ENCODE data around the gene AFDN. TPM values are rescaled to one million over a fixed set of nuclear protein-coding genes. Genes with fewer than 3 reads are reported as not detected.

The AFDN gene
- total RNA-seq, 2 experiments from 2014 or later = 38.7 to 94.6 TPM

GRCh38 chr6:167791091-167791779, 35.5 kb upstream of the AFDN start:
- H3K4me1 Mint-ChIP-seq = no peaks in the 10 kb centered on the region
- CTCF ChIA-PET = no interaction called here
- H3K27ac Mint-ChIP-seq = no peak overlapping the region
- H3K9me3 Mint-ChIP-seq (ENCODE audit: low read depth) = no peaks in the 10 kb centered on the region
- no peak overlapping the region for H3K4me3 Mint-ChIP-seq
- ATAC-seq (no peak), DNase-seq (no peak)
- H3K27me3 Mint-ChIP-seq = peaks cover 30% of the 10 kb centered on the region
- no peaks in the 10 kb centered on the region for H3K36me3 Mint-ChIP-seq

- CTCF ChIA-PET = no interaction called here
- Mint-ChIP-seq H3K27me3 (peaks cover 36% of the 10 kb centered on the region), H3K27ac (no peak overlapping the region), H3K36me3 (no peaks in the 10 kb centered on the region), H3K4me1 (peaks cover 4% of the 10 kb centered on the region), H3K9me3 (ENCODE audit: low read depth) (no peaks in the 10 kb centered on the region), H3K4me3 (no peak overlapping the region)
- DNase-seq (no peak), ATAC-seq (no peak)
Measured at GRCh38 chr6:167791780-167792478, 34.8 kb upstream of the AFDN start.

GRCh38 chr6:167793421-167793820, 33.3 kb upstream of the AFDN start:
- DNase-seq (no peak), ATAC-seq (no peak)
- H3K9me3 Mint-ChIP-seq (ENCODE audit: low read depth) = no peaks in the 10 kb centered on the region
- no peaks in the 10 kb centered on the region for H3K36me3 Mint-ChIP-seq
- CTCF ChIA-PET = no interaction called here
- H3K4me3 Mint-ChIP-seq = no peak overlapping the region
- H3K27me3 Mint-ChIP-seq = peaks cover 49% of the 10 kb centered on the region
- H3K27ac Mint-ChIP-seq = no peak overlapping the region
- peaks cover 8% of the 10 kb centered on the region for H3K4me1 Mint-ChIP-seq

- no peaks in the 10 kb centered on the region for H3K36me3 Mint-ChIP-seq
- H3K4me1 Mint-ChIP-seq = peaks cover 8% of the 10 kb centered on the region
- CTCF ChIA-PET = no interaction called here
- ATAC-seq (no peak), DNase-seq (no peak)
- H3K27ac Mint-ChIP-seq = no peak overlapping the region
- H3K9me3 Mint-ChIP-seq (ENCODE audit: low read depth) = no peaks in the 10 kb centered on the region
- no peak overlapping the region for H3K4me3 Mint-ChIP-seq
- H3K27me3 Mint-ChIP-seq = peaks cover 58% of the 10 kb centered on the region
Measured at GRCh38 chr6:167794161-167795157, 32.3 kb upstream of the AFDN start.

GRCh38 chr6:167795321-167795811, 31.3 kb upstream of the AFDN start:
- no peaks in the 10 kb centered on the region for H3K9me3 Mint-ChIP-seq (ENCODE audit: low read depth)
- peaks cover 8% of the 10 kb centered on the region for H3K4me1 Mint-ChIP-seq
- ATAC-seq (no peak), DNase-seq (no peak)
- CTCF ChIA-PET = no interaction called here
- H3K27me3 Mint-ChIP-seq = peaks cover 58% of the 10 kb centered on the region
- no peaks in the 10 kb centered on the region for H3K36me3 Mint-ChIP-seq
- no peak overlapping the region for H3K4me3 Mint-ChIP-seq
- no peak overlapping the region for H3K27ac Mint-ChIP-seq

GRCh38 chr6:167795874-167796191, 30.9 kb upstream of the AFDN start:
- H3K4me3 Mint-ChIP-seq = no peak overlapping the region
- ATAC-seq (no peak), DNase-seq (no peak)
- H3K27me3 Mint-ChIP-seq = peaks cover 58% of the 10 kb centered on the region
- H3K9me3 Mint-ChIP-seq (ENCODE audit: low read depth) = no peaks in the 10 kb centered on the region
- H3K4me1 Mint-ChIP-seq = peaks cover 8% of the 10 kb centered on the region
- CTCF ChIA-PET = no interaction called here
- H3K36me3 Mint-ChIP-seq = no peaks in the 10 kb centered on the region
- no peak overlapping the region for H3K27ac Mint-ChIP-seq

GRCh38 chr6:167796192-167796981, 30.3 kb upstream of the AFDN start:
- peaks cover 62% of the 10 kb centered on the region for H3K27me3 Mint-ChIP-seq
- H3K27ac Mint-ChIP-seq = no peak overlapping the region
- ATAC-seq (no peak), DNase-seq (no peak)
- CTCF ChIA-PET = no interaction called here
- H3K36me3 Mint-ChIP-seq = no peaks in the 10 kb centered on the region
- H3K9me3 Mint-ChIP-seq (ENCODE audit: low read depth) = no peaks in the 10 kb centered on the region
- H3K4me1 Mint-ChIP-seq = peaks cover 8% of the 10 kb centered on the region
- H3K4me3 Mint-ChIP-seq = peak overlapping the region; percentile 36

- ATAC-seq (no peak), DNase-seq (no peak)
- Mint-ChIP-seq H3K9me3 (ENCODE audit: low read depth) (no peaks in the 10 kb centered on the region), H3K4me3 (peak overlapping the region; percentile 36), H3K4me1 (peaks cover 8% of the 10 kb centered on the region), H3K36me3 (no peaks in the 10 kb centered on the region), H3K27ac (no peak overlapping the region), H3K27me3 (peaks cover 68% of the 10 kb centered on the region)
- CTCF ChIA-PET = no interaction called here
Measured at GRCh38 chr6:167797011-167797471, 29.7 kb upstream of the AFDN start.

GRCh38 chr6:167797476-167798265, 29.0 kb upstream of the AFDN start:
- DNase-seq (no peak), ATAC-seq (no peak)
- Mint-ChIP-seq H3K9me3 (ENCODE audit: low read depth) (no peaks in the 10 kb centered on the region), H3K36me3 (no peaks in the 10 kb centered on the region), H3K4me3 (no peak overlapping the region), H3K27ac (no peak overlapping the region), H3K4me1 (peaks cover 8% of the 10 kb centered on the region), H3K27me3 (peaks cover 69% of the 10 kb centered on the region)
- CTCF ChIA-PET = no interaction called here

GRCh38 chr6:167798453-167798852, 28.3 kb upstream of the AFDN start:
- no peak overlapping the region for H3K27ac Mint-ChIP-seq
- H3K27me3 Mint-ChIP-seq = peaks cover 64% of the 10 kb centered on the region

GRCh38 chr6:167799033-167799821, 27.5 kb upstream of the AFDN start:
- DNase-seq (no peak), ATAC-seq (no peak)
- Mint-ChIP-seq H3K9me3 (ENCODE audit: low read depth) (no peaks in the 10 kb centered on the region), H3K4me1 (peaks cover 8% of the 10 kb centered on the region), H3K4me3 (no peak overlapping the region), H3K27me3 (peaks cover 59% of the 10 kb centered on the region), H3K36me3 (no peaks in the 10 kb centered on the region), H3K27ac (no peak overlapping the region)
- CTCF ChIA-PET = interaction anchor here (1.4 kb wide), 1 partner anchor 100 kb away, joined by 3 read pairs; no protein-coding TSS in a partner anchor

More at GRCh38 chr6:167798453-167798852, 28.3 kb upstream of the AFDN start:
- no peaks in the 10 kb centered on the region for H3K36me3 Mint-ChIP-seq
- no peak overlapping the region for H3K4me3 Mint-ChIP-seq
- H3K4me1 Mint-ChIP-seq = peaks cover 8% of the 10 kb centered on the region
- CTCF ChIA-PET = no interaction called here
- ATAC-seq (no peak), DNase-seq (no peak)
- H3K9me3 Mint-ChIP-seq (ENCODE audit: low read depth) = no peaks in the 10 kb centered on the region

All from activated CD8-positive, alpha-beta memory T cell treated with anti-CD3 and anti-CD28 coated beads, Interleukin-2, amount 10 ng/mL, durations not matched to agents 7 days and 5 days (primary cell).